COR-L47 (cell line): ENCODE results near the gene SCARB2.

Source experiments
- DNase-seq: peaks from one replicate; lab custom pipeline; 2025; lab: John Stamatoyannopoulos, UW

Gene SCARB2

DNA sequence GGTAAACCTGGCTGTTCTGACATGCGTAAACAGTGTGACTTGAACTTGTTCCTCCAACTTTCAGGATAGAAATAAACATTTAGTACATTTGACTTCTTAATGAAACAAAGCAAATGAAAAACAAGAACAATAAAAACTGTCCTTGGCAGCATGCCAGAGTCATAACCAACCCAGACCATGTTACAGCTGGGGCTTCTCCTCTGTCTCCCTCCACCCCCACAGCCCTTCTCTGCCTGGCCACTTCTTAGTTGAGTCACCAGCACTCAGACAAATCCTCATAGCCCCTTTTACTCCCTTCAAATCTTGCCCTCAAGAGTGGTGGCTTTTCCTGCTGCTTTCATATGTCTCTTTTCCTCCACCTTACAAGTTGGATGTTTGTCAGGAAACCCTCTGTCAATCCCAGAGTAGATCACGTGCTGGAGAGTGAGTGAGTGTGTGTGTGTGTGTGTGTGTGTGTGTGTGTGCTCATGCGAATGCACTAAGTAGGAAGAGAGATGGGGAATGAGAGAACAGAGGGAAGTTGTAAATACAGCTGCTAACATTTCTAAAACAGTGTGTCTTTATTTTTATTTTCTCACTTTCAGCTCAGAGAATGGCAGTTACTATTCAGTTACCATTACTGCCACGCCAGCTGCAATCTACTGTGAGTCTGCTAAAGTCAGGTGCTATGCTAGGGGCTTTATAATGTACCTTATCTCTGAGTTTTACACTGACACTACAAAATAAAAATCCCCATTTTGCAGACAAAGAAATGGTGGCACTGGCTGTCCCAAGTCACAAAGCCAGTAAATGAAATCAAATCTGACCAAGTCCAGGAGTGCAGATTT, 15.0 kb downstream of the SCARB2 start:
- DNase-seq: peak; percentile 80

DNA sequence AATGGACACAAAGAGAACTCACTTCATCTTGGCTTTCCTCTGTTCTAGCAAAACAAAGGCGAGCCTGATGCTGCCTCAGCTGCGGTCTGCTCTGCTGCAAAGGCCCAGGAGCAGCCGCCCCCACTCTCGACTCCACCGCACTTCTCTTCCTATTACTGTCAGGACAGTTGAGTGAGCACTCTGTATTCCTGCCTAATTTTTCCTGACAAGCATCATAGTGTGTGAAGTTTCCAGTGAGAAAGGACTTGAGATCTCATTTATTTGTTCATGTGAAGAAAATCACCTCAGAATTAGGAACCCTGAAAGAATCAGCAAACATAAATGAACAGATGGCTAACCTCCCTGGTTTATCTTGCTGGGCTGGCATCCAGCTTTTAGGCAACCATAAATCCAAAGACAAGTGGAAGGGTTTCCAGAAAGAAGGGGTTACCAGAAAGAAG, 15.6 kb downstream of the SCARB2 start:
- peak; percentile 75 for DNase-seq

- no peak for DNase-seq
Observed at GRCh38 chr4:76197031-76197743, 16.4 kb downstream of the SCARB2 start.

- DNase-seq: no peak
Observed at GRCh38 chr4:76196376-76196775, 17.2 kb downstream of the SCARB2 start.

GRCh38 chr4:76195326-76195725, 18.3 kb downstream of the SCARB2 start:
- no peak for DNase-seq

- DNase-seq: no peak
Observed at GRCh38 chr4:76194325-76194724, 19.3 kb downstream of the SCARB2 start.

GRCh38 chr4:76192236-76192635, 21.4 kb downstream of the SCARB2 start:
- no peak for DNase-seq

GRCh38 chr4:76188557-76188956, 25.1 kb downstream of the SCARB2 start:
- DNase-seq: no peak

DNA sequence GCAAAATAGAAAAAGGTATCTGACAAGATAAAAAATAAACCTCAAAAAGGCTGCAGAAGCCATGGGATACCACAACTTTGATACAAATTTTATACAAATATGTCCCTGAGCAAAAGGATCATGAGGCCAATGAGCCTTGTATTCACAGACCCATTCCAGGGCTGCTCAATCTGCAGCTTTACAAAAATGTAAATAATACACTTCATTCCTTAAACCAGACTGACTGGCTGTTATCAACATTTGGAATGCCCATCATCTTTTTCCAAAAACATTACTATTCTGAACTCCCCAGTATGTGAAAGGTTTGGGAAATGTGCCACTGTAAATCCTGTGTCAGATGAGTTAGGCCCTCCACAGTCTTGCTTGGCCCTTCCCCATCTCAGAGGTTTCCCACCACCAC, 25.5 kb downstream of the SCARB2 start:
- DNase-seq: no peak

DNA sequence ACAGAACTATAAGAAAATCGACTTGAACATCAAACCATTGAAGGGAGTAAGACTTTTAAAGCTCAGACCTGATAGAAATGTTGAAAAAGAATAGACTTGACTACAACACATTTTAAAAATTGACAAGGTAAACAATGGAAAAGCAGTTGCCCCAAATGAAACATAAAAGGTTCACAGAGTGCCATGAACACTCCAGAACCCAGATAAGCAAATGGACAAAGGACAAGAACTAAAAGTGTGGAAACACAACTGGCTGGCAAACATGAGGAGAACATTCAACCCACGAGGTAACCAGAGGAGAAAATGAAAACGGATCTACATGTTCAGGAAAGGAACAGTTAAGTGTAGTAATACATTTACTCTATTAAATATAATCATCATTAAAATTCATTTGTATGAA, 26.5 kb downstream of the SCARB2 start:
- no peak for DNase-seq

DNA sequence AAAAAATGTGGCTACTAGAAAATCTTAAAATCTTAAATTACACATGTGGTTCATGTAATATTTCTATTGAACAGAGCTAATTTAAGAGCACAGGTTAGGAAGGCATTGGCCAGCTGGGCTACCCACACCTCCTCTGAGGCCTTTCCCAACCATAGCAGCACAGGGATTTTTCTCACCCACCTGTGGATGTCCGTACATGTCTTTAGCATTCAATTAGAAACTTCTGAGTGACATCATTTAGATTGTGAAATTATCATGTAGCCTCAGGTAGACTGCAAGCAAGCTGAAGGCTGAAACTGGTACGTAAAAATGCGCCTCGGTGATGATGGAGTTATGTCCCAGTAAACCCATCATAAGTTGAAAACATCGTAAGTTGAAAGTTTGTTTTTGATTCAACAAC, 31.2 kb downstream of the SCARB2 start:
- no peak for DNase-seq

GRCh38 chr4:76179398-76180318, 34.0 kb downstream of the SCARB2 start:
- peak; percentile 77 for DNase-seq

DNA sequence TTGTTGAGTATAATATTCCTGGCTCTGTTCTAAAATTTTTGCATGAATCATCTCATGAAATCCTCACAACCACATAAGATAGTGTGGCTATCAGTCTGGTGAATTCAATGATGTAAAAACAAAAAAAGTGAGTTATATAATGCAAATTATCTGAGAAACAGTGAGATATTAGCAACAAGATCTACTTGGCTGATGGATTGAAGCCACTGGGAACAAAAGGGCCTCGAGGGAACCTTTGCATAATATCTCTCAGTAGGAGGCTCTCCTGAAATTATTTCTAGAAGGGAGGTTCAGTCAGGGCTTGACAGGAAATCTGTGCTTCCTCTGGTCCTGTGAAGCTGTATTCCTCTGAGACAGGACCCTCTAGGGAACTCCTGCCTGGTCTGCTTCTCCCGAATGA, 35.3 kb downstream of the SCARB2 start:
- no peak for DNase-seq

GRCh38 chr4:76177709-76178108, 35.9 kb downstream of the SCARB2 start:
- DNase-seq: no peak

DNA sequence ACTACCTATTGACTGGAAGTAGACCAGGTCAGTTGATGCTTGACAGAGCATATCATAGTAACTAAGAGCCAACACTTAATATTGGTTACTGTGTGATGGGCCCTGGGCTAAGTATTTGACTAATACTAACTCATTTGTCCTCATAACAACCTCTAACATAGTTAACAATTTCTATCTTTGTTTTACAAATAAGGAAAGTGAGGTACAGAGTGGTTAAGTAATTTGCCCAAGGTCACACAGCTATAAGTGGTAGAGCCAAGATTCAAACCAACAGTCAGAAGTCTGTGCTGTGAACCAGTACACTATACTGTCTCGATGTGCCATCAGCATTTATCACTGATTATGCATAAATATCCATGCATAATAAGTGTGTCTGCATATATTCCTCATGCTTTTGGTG, 38.3 kb downstream of the SCARB2 start:
- no peak for DNase-seq

GRCh38 chr4:76174216-76174615, 39.4 kb downstream of the SCARB2 start:
- DNase-seq: no peak

GRCh38 chr4:76168688-76169087, 44.9 kb downstream of the SCARB2 start:
- DNase-seq: no peak

DNA sequence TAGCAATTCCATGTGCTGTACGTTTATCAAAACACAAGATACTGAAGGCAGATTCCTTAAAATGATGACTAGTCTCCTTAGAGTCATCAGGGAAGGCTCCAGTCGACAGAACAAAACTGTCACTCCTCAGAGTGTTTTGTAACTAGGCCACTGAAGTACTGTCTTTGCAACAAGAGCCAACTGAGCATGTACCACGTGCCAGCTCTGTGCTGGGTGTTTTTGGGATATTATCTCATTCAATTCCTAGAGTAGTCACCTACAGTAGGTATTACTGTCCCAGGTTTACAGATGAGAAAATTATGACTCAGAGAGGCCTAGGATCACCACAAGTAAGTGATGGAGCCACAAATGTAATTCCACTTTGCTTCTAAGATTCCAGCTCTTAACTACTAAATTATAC, 47.1 kb downstream of the SCARB2 start:
- no peak for DNase-seq

DNA sequence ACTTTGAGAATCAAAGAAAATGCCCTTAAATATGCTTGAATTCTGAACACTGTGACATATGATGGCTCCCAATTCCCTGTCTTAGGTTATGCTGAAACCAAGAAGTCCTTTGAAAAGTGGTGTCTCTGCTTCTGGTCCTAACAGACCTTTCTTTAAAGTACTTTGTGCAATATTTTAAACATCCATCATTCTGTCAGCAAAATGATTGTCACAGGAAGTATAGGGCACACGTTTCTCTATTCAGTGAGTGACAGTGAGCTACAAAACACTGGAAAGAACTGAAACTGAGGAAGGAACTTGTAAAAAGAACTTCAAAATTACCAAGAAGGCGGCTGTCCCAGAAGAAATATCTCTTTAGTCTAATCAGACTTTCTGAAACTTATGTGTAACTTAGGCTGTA, 53.3 kb downstream of the SCARB2 start:
- DNase-seq: no peak

DNA sequence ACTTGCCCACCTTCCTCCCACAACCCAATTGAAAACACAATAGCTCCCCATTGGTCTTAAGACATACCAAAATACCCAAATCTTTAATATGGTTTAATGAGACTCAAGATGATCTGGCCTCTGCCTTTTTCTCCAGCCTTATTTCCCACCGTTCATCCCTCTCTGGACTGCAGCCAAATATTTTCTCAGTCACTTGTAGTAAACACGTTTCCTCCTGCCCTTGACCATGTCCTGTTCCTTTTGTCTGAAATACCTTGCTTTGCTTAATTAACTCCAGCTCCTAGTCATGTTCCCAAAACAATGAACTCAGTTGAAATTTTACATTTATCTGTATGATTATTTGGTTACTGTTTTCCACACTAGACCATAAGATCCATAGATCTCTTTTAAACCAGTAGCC, 57.0 kb downstream of the SCARB2 start:
- peak; percentile 19 for DNase-seq

- DNase-seq: no peak
Observed at GRCh38 chr4:76155979-76156378, 57.6 kb downstream of the SCARB2 start.

- no peak for DNase-seq
Observed at GRCh38 chr4:76153356-76153755, 60.3 kb downstream of the SCARB2 start.
